GM19452 (cell line): ENCODE data around the gene KATNAL1.

Source experiments
- ATAC-seq: cut with Tn5 transposase; IDR thresholded peaks from one replicate; pipeline ENCODE4 v1.9.1; 2021; ENCODE audit not compliant: unreplicated experiment

Gene KATNAL1

DNA sequence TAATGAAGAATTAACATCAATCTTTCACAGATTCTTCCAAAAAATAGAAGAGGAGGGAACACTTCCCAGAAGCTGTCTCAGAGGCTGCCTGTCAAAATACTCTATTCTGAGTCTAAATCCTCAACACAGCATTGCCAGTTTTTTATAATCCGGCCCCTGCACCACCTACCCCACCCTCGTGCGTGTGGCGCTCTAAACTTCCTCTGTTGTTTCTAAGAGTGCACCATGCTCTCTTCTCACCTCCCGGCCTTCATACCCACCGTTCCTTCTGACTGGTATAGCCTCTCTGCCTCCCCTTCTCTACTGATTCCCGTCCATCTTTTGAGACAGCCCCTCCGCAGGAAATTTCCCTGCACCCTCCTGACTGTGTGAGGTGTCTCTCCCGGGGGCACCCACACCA is 136.8 kb downstream of the KATNAL1 start:
- no peak for ATAC-seq

DNA sequence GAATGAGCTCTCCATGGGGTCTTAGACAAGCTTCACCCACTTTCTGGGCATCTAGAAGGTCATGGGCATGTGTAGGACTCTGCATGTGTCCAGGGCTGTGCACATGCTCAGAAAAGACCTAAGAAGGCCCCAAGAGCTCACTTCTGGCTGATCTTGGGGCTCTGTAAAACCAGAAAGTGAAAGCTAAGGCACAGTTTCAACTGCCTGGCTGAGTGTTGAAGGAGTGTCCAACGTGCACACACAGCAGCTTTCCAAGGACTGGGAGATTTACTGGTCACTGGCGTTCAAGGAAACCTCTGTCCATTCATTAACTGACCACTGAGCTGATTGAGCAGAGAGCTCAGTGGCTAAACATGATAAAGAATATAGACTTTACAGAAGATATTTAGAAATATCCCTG is 137.9 kb downstream of the KATNAL1 start:
- no peak for ATAC-seq

DNA sequence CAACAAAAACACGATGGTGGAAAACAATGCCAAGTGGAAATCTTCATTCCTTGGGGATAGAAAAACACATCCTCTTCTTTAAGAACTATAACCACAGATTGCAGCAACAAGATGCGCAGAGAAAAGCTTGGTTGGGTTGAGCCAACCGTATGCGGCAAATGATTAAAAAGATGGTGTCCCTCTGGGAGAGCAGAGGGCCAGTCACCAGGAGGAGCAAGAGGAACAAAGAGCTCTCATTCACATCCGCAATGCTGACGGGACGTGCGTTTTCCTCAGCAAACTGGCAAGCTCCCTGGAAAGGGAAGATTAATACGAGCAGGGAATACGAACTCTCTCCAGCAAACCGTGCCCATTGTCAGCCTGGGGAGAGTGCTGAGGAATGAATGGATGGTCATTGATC is 141.6 kb downstream of the KATNAL1 start:
- ATAC-seq, result no peak

DNA sequence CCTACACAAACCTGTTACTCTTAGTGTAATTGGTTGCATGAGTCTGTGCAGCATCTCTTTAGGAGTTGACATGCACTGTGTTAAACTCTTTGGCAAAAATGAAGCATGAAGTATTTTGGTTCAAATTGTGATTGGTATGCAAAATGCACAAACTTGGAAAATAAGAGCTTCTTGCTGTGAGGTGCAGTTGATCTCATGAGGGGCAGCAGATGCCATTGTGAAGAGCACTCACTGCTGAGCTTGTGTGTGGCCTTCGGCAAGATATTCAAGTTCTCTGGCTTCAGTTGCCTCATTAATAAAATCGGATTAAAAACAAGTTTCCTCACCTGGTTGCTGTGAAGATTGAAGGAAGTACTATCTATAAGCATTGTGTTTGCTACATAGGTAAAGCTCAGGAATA is 142.3 kb downstream of the KATNAL1 start:
- no peak for ATAC-seq

DNA sequence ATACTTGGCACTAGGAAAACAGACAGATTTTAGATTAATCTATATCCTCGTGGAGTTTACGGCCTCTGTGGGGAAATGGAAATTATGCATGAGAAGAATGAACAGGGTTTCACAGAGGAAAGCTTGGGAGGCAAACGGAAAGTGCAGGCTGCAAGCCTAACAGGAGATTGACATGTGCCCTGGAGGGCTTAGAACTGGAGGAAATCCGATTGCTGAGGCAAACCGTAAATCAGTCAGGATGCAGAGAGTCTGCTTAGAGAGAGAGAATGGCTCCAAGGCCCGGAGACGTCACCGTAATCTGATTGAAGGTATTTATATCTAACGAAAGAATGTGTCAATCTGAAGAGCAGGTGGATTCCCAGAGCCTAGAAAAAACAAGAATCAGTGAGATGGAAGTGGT is 143.2 kb downstream of the KATNAL1 start:
- no peak for ATAC-seq

DNA sequence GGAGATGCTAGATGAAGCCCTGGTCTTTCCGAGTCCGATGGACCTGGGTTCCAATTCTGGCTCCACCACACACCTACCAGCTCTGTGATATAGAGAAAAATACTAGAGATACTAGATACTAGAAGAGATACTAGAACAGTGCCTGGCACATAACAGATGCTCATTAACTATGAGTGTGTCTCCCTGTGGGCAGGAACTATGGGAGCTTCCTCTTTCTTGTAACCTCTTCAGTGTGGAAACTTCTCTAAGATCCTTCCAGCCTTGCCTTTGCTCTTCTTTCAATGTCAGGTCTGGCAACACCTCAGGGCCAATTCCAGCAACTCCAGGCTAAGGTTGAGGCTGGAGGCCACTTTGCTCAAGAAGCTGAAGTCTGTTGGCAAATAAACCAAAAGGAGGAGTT is 143.9 kb downstream of the KATNAL1 start:
- ATAC-seq, result no peak

DNA sequence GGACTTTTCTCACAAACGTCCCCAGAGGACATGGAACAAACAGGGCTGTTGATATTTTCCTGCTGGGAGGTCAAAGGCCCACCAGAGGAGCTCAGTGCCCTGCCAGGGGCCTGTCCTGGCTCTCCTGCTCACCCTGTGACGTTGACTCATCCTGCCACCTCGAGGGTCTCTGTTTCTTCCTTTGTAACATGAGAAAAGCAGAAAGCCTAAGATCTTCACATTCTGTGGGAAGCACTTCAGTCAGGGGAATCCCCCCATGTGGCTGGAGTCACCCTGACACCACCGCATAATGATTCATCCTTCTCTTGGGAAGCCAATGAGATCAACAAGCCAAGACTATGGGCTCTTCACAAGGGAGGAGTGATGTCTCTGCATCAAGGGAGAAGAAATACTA is 147.9 kb downstream of the KATNAL1 start:
- no peak for ATAC-seq

DNA sequence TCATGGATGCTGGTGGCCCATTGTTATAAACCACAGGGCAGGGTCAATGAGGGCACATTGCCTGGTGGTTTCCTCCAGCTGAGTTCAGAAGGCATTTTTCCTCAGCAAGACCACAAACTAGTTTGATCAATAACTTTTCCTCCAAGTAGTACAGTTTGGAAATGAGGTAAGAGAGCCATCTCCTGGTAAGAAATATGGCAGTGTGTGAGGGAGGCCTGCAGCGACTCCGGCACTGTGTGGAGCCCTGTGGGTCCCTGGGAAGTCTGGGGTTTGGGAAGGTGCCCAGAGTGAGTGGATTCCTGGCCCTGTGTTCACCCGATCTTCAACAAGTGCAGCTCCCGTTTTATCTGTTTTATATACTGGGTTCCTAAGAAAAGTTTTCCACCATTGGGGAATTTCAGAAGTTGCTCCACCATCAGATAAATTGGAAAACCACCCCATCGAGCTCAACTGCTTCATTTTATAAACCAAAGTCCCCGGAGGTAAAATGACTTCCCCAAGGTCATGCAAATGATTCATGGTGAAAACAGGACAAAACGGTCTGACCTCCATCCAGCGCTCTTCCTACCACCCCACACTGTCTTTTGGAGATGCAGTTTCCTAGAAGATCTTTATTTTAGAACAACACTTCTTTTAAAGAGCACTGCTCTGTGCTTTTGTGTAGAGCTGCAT is 148.4 kb downstream of the KATNAL1 start:
- ATAC-seq, result no peak

DNA sequence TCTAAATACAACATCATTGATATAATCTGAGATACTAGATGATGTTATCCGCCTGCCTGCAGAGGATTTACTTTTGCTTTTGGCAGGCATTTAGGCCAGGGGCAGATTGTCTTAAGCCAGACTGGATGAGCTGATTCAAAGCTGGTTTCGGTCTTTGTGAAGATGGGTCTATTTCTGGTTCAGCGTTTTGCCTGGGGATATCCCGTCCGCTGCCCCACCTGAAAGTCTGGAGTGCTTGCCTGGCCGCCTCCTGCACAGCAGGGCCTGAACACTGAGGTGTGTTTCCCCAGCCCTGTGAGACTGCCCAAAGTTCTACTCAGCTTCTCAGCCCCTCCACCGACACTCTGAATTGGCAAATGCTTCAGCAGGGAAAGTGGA is 149.7 kb downstream of the KATNAL1 start:
- ATAC-seq, result no peak

DNA sequence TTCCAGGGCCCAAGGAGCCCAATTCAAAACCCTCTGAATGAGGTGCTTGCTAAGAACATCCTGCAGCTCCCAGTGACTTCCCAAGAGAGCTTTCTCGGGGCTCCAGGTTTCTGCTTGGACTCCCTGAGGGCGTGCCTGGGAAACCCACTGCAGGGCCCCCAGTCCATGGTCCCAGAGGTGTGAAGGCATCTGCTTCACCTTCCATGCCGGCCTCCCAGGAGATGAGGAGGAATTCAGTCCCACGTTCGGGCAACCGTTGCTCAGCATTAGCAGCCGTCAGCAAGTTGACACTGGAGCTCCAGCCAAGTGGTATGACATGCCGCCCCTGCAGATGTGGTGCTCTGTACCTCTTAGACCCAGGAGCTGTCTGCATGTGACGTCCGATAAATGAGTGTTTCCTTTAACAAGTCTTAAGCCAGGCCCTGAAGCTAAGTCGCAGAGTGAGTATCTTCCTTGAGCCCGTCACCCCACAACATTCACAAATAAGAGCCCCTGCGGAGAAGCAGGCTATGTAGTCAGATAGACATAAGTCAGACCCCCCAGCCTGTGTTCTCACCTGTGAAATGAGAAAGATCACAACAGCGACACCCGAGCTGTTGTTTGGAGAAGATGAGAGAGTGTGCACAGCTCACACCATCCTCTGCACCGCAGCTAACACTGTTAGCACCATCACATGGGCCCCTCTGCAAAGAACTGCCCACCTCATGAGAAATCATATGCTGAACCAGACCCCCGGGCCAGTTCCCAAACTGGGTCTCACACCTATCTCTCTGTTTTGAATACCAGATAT is 150.3 kb downstream of the KATNAL1 start:
- no peak for ATAC-seq

DNA sequence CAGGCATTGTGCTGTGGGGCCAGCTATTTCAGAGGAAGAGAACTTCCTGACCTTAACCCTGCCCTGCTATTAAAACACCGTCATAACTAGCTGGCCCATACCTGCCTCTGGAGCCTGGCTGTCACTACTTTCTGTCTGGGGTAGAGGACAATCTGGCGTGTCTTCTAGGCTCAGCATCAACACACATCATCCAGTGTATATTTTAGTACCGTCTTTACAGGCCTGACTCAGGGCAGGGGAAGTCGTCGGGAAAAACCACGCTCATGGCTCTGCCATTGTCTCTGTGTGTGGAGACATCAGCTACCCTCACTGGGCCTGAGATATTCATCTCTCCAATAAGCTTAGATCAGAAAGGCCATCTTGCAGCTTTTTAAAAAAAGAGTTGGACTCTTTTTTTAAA is 151.1 kb downstream of the KATNAL1 start:
- no peak for ATAC-seq

DNA sequence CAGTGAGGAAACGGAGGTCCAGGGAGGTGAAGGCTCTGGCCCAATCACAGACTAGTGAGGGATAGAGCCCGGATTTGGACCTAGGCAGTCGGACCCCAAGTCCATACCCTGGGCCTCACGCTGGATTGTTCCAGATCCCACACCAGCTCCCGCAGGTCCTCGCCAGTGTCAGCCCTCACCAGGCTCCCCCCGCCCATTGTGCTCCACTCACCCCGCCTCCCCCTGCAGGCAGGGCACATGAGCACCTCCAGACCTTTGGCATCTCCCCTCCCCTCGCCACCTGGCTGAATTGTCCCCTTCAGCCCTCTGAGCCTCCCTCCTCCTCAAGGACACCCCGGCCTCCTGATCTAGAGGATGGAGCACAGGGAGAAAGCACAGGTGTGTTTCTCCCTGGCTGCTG is 152.4 kb downstream of the KATNAL1 start:
- no peak for ATAC-seq

DNA sequence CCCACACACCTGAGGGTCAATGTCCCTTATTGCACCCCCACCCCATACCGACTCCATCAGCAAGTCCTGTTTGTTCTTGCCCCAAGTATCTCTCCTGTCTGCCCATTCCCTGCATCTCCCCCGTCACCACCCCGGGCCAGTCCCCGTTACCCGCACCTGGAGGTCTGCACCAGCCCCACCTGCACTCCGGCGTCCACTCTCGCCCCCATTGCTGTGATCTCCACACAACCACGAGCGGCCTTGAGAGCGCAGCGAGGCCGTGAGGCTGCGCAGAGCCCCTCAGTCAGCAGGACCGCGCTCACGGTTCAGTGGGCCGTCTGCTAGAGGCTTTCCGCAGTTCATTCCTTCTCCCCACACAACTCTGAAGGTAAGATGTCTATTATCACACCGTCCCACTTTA is 152.8 kb downstream of the KATNAL1 start:
- ATAC-seq, result no peak

DNA sequence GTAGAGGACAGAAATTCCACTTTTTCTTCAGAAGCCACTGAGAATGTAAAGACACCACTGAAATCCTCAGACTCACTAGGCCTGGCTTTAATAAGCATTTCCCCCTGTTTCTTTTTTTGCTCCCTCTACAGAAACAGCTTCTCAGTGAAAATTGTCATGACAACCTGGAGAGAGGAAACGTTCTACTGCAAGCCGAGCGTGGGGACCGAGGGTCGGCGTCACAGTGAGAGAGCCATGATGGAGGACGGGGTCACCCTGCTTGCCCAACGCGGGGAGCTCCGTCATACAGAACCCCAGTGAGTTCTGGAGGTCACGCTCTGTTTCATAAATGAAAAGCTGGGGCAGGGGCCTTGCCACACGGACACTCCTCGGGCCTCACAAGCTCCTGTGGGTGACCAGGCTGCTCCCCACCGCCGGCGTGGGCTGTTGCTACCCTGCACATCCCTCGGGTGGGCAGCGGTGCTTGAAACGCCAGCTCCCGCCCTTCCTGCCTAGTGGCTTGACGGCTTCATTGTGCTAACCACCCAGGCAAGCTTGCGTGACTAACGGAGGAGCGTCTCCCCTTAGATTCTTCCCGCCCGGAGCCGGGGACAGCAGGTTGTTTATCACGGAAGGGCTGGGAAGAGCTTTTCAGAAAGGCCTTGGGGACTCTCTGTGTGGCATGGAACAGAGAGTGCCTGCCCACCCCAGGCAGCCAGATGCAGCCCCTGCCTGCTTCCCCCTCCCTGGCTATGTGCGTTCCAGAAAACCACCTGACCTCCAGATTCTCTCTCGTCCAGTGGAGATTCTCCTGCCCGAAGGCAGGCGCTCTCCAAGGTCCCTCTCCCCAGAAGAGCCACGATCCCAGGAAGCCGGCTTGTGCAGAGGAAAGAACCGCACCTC is 153.6 kb downstream of the KATNAL1 start:
- ATAC-seq, result no peak
